H9 (cell line): ENCODE data around the gene NPR1. TPM values are rescaled to one million over a fixed set of nuclear protein-coding genes. Genes with fewer than 3 reads are reported as not detected.

ENCODE experiments used
- DNase-seq: peaks from one replicate; pipeline ENCODE4 v3.0.0-alpha.2; 2017
- H2AFZ ChIP-seq: one replicate; pipeline ENCODE4 v1.6.1; 2013; ENCODE audit warnings: mild to moderate bottlenecking, low read length, control low read depth, moderate library complexity
- H2AK5ac ChIP-seq: 2 replicates; pipeline ENCODE4 v1.6.1; 2013; ENCODE audit warnings: low read length, control low read depth, mixed read lengths; ENCODE audit not compliant: insufficient read length
- H2BK120ac ChIP-seq: one replicate; pipeline ENCODE4 v1.6.1; 2013; ENCODE audit warnings: low read depth, mild to moderate bottlenecking, low read length, control low read depth, inconsistent platforms; ENCODE audit not compliant: poor library complexity, severe bottlenecking
- H2BK12ac ChIP-seq: 2 replicates; pipeline ENCODE4 v1.6.1; 2013; ENCODE audit warnings: low read length, control low read depth, mixed read lengths, low read depth; ENCODE audit not compliant: insufficient read length
- H2BK15ac ChIP-seq: 2 replicates; pipeline ENCODE4 v1.6.1; 2013; ENCODE audit warnings: low read depth, low read length, control low read depth
- H2BK20ac ChIP-seq: one replicate; pipeline ENCODE4 v1.6.1; 2013; ENCODE audit warnings: low read depth, mild to moderate bottlenecking, low read length, control low read depth, inconsistent platforms; ENCODE audit not compliant: poor library complexity, severe bottlenecking
- H2BK5ac ChIP-seq: 2 replicates; pipeline ENCODE4 v1.6.1; 2013; ENCODE audit warnings: low read length, control low read depth, mixed read lengths; ENCODE audit not compliant: insufficient read length
- H3K14ac ChIP-seq: 2 replicates; pipeline ENCODE4 v1.6.1; 2013; ENCODE audit warnings: low read length, control low read depth; ENCODE audit not compliant: insufficient read depth
- H3K18ac ChIP-seq: 2 replicates; pipeline ENCODE4 v1.6.1; 2013; ENCODE audit warnings: low read depth, mild to moderate bottlenecking, mixed read lengths, low read length, control low read depth; ENCODE audit not compliant: insufficient read length
- H3K23ac ChIP-seq: 2 replicates; pipeline ENCODE4 v1.6.1; 2013; ENCODE audit warnings: low read length, control low read depth, mixed read lengths, low read depth; ENCODE audit not compliant: insufficient read length
- H3K23me2 ChIP-seq: 2 replicates; pipeline ENCODE4 v1.6.1; 2013; ENCODE audit warnings: low read depth, mild to moderate bottlenecking, mixed read lengths, low read length, control low read depth; ENCODE audit not compliant: insufficient read length, poor library complexity, severe bottlenecking
- H3K27ac ChIP-seq: 2 replicates; pipeline ENCODE4 v1.5.1; 2013; ENCODE audit warnings: low read length, control low read depth, mixed read lengths, low read depth; ENCODE audit not compliant: insufficient read length
- H3K27me3 ChIP-seq: 2 replicates; pipeline ENCODE4 v1.6.1; 2013; ENCODE audit warnings: low read length, control low read depth, inconsistent platforms; ENCODE audit not compliant: insufficient read depth
- H3K4ac ChIP-seq: 2 replicates; pipeline ENCODE4 v1.6.1; 2013; ENCODE audit warnings: low read depth, mild to moderate bottlenecking, control low read depth, inconsistent platforms, low read length, moderate library complexity
- H3K4me1 ChIP-seq: 2 replicates; pipeline ENCODE4 v1.6.1; 2013; ENCODE audit warnings: low read length, control low read depth, inconsistent platforms; ENCODE audit not compliant: insufficient read depth
- H3K4me2 ChIP-seq: 2 replicates; pipeline ENCODE4 v1.6.1; 2013; ENCODE audit warnings: low read length, control low read depth, mixed read lengths; ENCODE audit not compliant: insufficient read length, insufficient read depth
- H3K56ac ChIP-seq: 2 replicates; pipeline ENCODE4 v1.6.1; 2013; ENCODE audit warnings: low read depth, mild to moderate bottlenecking, mixed read lengths, low read length, control low read depth; ENCODE audit not compliant: insufficient read length
- H3K79me1 ChIP-seq: 2 replicates; pipeline ENCODE4 v1.6.1; 2013; ENCODE audit warnings: low read depth, mild to moderate bottlenecking, moderate library complexity, low read length, control low read depth, inconsistent platforms; ENCODE audit not compliant: insufficient read depth, poor library complexity, severe bottlenecking
- H3K79me2 ChIP-seq: 2 replicates; pipeline ENCODE4 v1.6.1; 2013; ENCODE audit warnings: low read length, control low read depth, inconsistent platforms; ENCODE audit not compliant: insufficient read depth
- H3K9ac ChIP-seq: 2 replicates; pipeline ENCODE4 v1.6.1; 2013; ENCODE audit warnings: low read length, control low read depth, mixed read lengths; ENCODE audit not compliant: insufficient read length; ENCODE audit errors: extremely low read depth
- H3K9me3 ChIP-seq: one replicate; pipeline ENCODE4 v1.6.1; 2013; ENCODE audit warnings: low read depth, low read length, inconsistent platforms; ENCODE audit not compliant: control insufficient read depth
- H3T11ph ChIP-seq: one replicate; pipeline ENCODE4 v1.6.1; 2013; ENCODE audit warnings: mild to moderate bottlenecking, low read length, control low read depth, inconsistent platforms
- H4K20me1 ChIP-seq: one replicate; pipeline ENCODE4 v1.6.1; 2013; ENCODE audit not compliant: control insufficient read depth, insufficient read length, insufficient read depth
- H4K5ac ChIP-seq: 2 replicates; pipeline ENCODE4 v1.6.1; 2013; ENCODE audit warnings: low read depth, mild to moderate bottlenecking, mixed read lengths, low read length, control low read depth; ENCODE audit not compliant: insufficient read length
- H4K8ac ChIP-seq: replicated peaks from 2 replicates; pipeline ENCODE4 v1.6.1; 2013; ENCODE audit warnings: low read length, control low read depth, mixed read lengths, low read depth; ENCODE audit not compliant: insufficient read length
- H4K91ac ChIP-seq: 2 replicates; pipeline ENCODE4 v1.6.1; 2013; ENCODE audit warnings: low read depth, mild to moderate bottlenecking, moderate library complexity, mixed read lengths, low read length, control low read depth; ENCODE audit not compliant: insufficient read length
- H3K27ac Mint-ChIP-seq, 3 experiments: 2 replicates in 2 of 3; 3 replicates in 1 of 3; pipeline ENCODE4 v1.8.0; 2020 to 2021; ENCODE audit warnings: mixed read lengths in 3 of 3, mild to moderate bottlenecking in 1 of 3, moderate library complexity in 1 of 3
- H3K27me3 Mint-ChIP-seq: 2 replicates; pipeline ENCODE4 v1.8.0; 2021; ENCODE audit warnings: low read depth, mild to moderate bottlenecking, moderate library complexity, mixed read lengths
- H3K36me3 Mint-ChIP-seq, 3 experiments: 2 replicates in 2 of 3; 3 replicates in 1 of 3; pipeline ENCODE4 v1.8.0; 2020 to 2021; ENCODE audit warnings: low read depth in 3 of 3, mixed read lengths in 3 of 3; ENCODE audit not compliant: insufficient read depth in 1 of 3
- H3K4me1 Mint-ChIP-seq, 2 experiments: 2 replicates each; pipeline ENCODE4 v1.8.0; 2020; ENCODE audit warnings: mixed read lengths in 2 of 2
- H3K4me3 Mint-ChIP-seq, 2 experiments: 2 replicates in 1 of 2; 3 replicates in 1 of 2; pipeline ENCODE4 v1.8.0; 2020 to 2021; ENCODE audit warnings: mild to moderate bottlenecking in 2 of 2, mixed read lengths in 2 of 2, moderate library complexity in 1 of 2
- H3K9me3 Mint-ChIP-seq, 2 experiments: 2 replicates in 1 of 2; 3 replicates in 1 of 2; pipeline ENCODE4 v1.8.0; 2020; ENCODE audit warnings: mild to moderate bottlenecking in 2 of 2, mixed read lengths in 2 of 2, moderate library complexity in 1 of 2
- CTCF ChIP-seq: fragments of 200-600 bp; sonication (generic); conservative IDR thresholded peaks from 3 replicates; pipeline ENCODE4 v1.8.0; 2021; ENCODE audit warnings: antibody characterized with exemption, mild to moderate bottlenecking
- WGBS: extraction: QIAGEN DNeasy Blood & Tissue Kit; methylation state at CpG from one replicate; pipeline ENCODE4 v1.1.7; 2013; ENCODE audit warnings: missing lambda C conversion rate, low lambda C conversion rate, mixed read lengths; ENCODE audit not compliant: insufficient read length; ENCODE audit errors: extremely low coverage; 5-methylcytosine and 5-hydroxymethylcytosine counted together
- total RNA-seq: library from RNA; stranded (reverse); gene quantifications from 2 replicates; pipeline ENCODE4 v1.2.1, GENCODE V29; 2021

The NPR1 gene
- total RNA-seq, 1 experiment from 2014 or later, result 8.6 TPM

GRCh38 chr1:153640861-153641260 lies 37.6 kb upstream of the NPR1 start:
- no peak overlapping the region for H2AFZ ChIP-seq
- no peak overlapping the region for H4K5ac ChIP-seq
- Mint-ChIP-seq H3K4me1 (peaks cover 0 to under 1% of the 10 kb centered on the region in 2 experiments; a peak in 2 of 4 replicates), H3K4me3 (no peak overlapping the region), H3K27me3 (no peaks in the 10 kb centered on the region), H3K36me3 (peaks cover 66 to 98% (median 92%) of the 10 kb centered on the region in 3 experiments), H3K27ac (no peak overlapping the region), H3K9me3 (no peaks in the 10 kb centered on the region)
- no peaks in the 10 kb centered on the region for H3K27me3 ChIP-seq
- no peak overlapping the region for H3K4me2 ChIP-seq
- H2BK5ac ChIP-seq, result no peak overlapping the region
- H4K20me1 ChIP-seq, result no peaks in the 10 kb centered on the region
- no peak overlapping the region for H3K18ac ChIP-seq
- WGBS, result no CpG with 5 or more reads among the region's 6 CpGs
- H3K27ac ChIP-seq, result no peak overlapping the region
- H2BK120ac ChIP-seq, result no peak overlapping the region
- H3T11ph ChIP-seq, result no peak overlapping the region
- H3K14ac ChIP-seq, result no peak overlapping the region
- no peak overlapping the region for H2AK5ac ChIP-seq
- no peak overlapping the region for H2BK15ac ChIP-seq
- no peaks in the 10 kb centered on the region for H3K79me2 ChIP-seq
- no peak for DNase-seq
- no peak for TF ChIP-seq CTCF
- H3K4ac ChIP-seq, result no peak overlapping the region
- no peak overlapping the region for H2BK12ac ChIP-seq
- H3K79me1 ChIP-seq, result peaks cover 4% of the 10 kb centered on the region
- H3K23me2 ChIP-seq, result no peaks in the 10 kb centered on the region
- no peaks in the 10 kb centered on the region for H3K9me3 ChIP-seq
- no peak overlapping the region for H3K56ac ChIP-seq
- no peak overlapping the region for H3K9ac ChIP-seq
- no peak overlapping the region for H4K91ac ChIP-seq
- H2BK20ac ChIP-seq, result no peak overlapping the region
- no peak overlapping the region for H3K23ac ChIP-seq
- no peaks in the 10 kb centered on the region for H3K4me1 ChIP-seq
- H4K8ac ChIP-seq, result no peak overlapping the region
